Stimulated activated CD4-positive, alpha-beta T cell treated with anti-CD3 and anti-CD28 coated beads, Interleukin-1b, Interleukin-23, amount 100 ng/mL, for 24 hours (primary cell): Measurements from ENCODE around the gene DDX41.
"Not testable (repeated sequence)": the region's sequence is repeated elsewhere in the genome, so short reads cannot be mapped to it uniquely, and the experiment has no call there.

ENCODE experiments used
- DNase-seq, 4 experiments: peaks; one replicate each; pipeline ENCODE4 v3.0.0-alpha.2; 2020; ENCODE audit warnings: low read depth in 4 of 4, low spot score in 1 of 4

The DDX41 gene

DNA sequence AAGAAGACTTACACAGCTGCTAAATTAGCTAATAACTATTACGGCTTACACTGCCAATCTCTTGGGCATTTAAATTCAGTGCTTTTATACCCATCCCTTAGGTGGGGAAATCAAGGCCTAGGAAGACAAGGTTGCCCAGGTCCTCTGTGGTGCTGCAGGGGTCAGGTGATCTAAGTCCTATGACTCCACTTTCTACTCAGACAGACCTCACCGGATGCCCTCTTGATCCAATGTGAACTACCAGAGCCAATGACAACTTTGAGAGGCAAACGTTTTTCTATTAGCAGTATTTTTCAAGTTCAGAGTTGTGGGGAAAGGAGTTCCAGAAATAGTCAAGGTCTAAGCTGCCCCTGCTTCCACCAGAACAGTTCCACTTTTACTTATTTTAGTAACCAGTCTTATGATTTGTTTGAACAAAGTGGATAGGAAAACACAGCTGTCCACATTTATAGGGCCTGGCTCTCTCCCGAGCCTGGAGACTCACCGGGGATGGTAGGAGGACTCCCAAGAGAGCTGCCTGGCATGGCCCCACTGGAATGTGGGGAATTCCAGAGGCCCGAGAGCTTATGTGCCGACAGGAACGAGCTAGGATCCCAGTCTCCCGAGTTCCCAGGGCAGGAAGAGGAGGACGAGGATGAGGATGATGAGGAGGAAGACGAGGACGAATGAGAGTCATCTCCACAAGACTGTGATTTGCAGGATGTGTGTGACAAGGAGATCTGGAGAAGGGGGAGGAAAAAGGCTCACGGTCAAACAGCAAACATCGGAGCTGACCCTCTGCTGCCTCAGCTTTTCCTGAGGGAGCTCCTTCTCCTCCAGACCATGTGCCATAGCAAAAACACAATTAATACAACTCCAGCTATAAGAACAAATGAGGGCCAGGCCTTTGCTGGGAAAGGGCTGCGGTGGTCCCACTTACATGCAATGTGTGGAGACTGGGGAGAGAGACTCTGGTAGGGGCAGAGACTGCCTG is 20.9 kb upstream of the DDX41 start:
- no peak for DNase-seq

- no peak for DNase-seq
These were observed 19.6 kb upstream of the DDX41 start for GRCh38 chr5:177536386-177536785.

DNA sequence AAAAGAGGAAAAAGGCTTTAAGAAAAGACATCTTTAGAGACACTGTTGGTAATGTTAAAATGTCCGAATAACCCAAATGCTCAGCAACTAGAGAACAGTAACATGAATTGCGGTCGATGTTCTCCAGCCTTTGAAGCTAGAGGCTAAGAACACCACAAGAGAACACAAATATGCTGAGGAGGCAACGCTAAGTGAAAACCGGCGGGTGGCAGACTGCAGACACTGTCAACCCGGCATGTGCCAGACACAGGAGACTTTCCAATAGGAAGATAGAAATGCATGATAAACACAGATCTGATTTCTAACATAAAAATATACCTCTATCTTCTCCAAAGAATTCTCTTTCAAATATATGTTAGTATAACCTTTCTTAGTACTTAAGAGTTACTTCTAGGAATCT is 18.4 kb upstream of the DDX41 start:
- DNase-seq: no peak

DNA sequence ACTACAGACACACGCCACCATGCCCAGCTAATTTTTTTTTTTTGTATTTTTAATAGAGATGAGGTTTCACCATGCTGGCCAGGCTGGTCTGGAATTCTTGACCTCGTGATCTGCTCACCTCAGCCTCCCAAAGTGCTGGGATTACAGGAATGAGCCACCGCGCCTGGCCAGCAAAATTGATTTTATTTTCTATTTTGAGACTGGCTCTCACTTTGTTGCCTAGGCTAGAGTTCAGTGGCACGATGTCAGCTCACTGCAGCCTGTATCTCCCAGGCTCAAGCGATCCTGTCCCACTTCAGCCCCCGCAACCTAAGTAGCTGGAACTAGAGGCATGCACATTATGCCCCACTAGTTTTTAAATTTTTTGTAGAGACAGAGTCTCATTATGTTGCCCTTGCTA is 17.7 kb upstream of the DDX41 start:
- DNase-seq: not testable (repeated sequence)

GRCh38 chr5:177531209-177531940 is 14.6 kb upstream of the DDX41 start:
- DNase-seq: no peak

GRCh38 chr5:177530638-177531037 is 13.9 kb upstream of the DDX41 start:
- DNase-seq: no peak

DNA sequence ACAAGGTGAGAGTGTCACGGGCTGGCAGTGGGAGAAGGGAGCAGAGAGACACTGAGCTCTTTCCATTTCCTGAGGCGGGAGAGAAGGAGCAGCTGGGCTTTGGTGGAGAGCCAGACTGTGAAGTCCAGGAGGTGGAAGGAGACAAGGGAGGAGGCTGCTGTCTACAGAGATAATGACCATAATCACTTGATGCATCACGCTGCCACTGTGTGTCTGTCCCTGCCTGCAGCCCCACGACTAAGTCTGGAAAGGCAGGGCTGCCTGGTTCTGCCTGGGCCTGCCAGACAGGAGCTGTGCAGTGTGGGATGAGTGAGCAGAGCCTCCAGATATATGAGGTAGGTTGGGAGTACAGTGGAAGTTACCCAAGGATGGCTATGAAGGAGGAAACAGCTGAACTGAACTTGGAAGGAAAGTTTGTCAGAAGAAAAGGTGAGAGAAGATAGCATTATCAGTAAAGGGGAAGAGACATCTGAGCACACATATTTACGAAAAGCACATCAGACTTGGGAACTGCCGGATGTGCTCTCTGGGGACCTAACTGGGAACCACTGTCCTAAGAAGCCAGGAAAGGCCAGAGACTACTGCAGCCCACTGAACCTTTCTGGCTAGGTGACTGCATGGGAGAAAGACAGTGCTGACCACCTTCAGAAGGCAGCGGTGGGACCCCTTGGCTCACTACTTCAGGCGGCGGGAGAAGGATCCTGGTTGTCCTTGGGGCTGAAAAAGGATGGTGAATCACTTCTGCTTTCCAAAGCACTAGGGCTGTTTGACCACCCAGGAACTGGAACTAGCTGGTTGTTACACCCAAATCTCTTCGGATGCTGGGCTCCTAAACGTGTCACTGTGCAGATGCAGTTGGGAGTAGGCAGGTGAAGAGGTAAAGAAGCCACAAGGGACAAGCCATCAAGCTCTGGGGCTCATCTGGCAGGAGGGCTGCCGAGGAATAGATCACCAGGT is 12.8 kb upstream of the DDX41 start:
- DNase-seq: no peak

GRCh38 chr5:177528631-177529030 is 11.9 kb upstream of the DDX41 start:
- no peak for DNase-seq

DNA sequence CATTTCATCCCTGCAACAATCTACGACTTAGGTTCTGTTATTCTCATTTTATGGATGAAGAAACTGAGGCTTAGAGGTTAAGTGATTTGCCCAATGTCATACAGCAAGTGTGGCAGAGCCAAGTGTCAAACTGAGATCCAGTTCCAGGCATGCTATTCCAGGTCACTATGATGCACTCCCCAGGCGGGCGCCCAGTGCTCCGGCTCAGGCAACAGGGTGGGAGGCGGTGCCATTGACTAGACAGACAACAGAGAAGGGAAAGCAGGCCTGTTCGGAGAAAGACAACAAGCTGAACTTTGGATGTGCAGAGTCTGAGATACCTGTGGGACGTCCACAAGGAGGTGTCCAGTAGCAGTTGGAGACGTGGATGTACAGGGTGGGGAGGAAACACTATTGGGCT is 10.8 kb upstream of the DDX41 start:
- no peak for DNase-seq

DNA sequence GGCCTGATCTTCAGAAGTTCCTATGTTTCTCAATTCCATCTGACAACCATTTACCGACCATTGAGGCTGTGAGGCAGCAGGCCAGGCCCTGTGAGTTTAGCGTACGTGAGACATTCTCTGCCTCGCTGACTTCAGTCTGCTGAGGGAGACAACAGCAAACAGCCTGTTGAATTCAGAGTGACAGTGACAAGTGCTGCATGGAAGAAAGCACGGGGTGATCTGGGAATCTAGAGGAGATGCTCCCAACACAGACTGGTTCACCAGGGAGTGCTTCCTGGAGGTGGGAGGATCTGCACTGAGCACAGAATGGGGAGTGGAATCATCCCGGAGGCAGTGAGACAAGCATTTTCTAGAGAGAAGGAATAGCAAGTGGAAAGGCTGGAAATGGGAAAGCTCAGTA is 10.0 kb upstream of the DDX41 start:
- DNase-seq: no peak

DNA sequence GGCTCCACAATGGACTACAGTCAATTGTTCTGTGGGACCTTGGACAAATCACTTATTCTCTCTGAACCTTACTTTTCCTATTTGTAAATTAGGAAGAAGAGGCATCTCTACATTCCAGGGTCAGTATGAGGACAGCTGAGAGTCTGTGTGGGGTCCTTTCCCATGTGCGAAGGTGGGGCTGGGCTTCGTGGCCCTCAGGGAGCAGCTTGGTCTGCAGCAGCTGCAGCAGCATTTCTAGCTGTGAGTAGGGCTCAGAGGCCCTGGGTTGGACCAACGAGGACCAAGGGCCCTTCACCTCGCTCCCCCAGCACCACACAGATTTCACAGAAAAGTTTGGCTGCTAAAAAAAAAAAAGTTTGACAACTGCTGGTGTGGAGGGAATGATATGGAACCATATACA is 9.4 kb upstream of the DDX41 start:
- DNase-seq: no peak

- DNase-seq: no peak
These were observed 8.3 kb upstream of the DDX41 start for GRCh38 chr5:177524941-177525655.

GRCh38 chr5:177524539-177524900 is 7.8 kb upstream of the DDX41 start:
- no peak for DNase-seq

DNA sequence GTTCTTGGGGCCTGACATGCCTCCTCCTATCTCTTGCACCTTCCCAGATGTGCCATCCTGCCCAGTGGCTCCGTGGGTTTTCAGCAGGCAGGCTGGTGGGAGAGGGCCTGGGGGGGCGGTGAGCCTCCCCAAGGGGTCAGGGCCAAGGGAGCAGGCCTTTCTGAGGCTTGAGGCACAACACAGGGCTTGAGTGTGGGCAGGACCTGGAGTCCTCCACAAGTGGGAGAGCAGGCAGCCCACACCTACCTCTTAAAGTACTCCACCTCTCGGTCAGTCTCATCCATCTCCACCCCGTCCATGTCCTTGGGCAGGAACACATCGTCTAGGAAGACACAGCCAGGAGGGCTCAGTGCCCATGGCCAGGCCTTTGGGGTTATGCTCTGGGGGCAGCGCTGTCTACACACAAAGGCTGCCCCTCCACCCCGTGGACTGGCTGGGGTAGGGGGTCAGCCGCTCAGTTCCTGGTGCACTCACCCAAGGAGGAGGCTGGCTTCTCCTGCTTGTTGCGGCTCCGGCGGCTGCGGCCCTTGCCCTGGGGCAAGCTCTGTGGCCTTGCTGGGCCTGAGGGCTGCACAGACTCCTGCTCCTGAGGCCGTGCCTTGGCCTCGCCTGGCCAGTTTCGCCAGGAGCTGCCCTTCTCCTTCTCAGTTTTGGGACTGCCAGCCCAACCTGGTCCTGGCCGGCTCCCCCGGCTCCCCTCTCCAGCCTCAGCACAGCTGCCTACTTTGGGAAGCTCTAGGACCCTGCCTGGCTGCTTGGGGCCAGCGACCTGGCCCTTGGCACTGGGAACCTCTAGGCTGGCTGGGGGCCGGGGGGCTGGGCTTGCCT is 7.2 kb upstream of the DDX41 start:
- no peak for DNase-seq

GRCh38 chr5:177520916-177521513 is 4.3 kb upstream of the DDX41 start:
- no peak for DNase-seq

DNA sequence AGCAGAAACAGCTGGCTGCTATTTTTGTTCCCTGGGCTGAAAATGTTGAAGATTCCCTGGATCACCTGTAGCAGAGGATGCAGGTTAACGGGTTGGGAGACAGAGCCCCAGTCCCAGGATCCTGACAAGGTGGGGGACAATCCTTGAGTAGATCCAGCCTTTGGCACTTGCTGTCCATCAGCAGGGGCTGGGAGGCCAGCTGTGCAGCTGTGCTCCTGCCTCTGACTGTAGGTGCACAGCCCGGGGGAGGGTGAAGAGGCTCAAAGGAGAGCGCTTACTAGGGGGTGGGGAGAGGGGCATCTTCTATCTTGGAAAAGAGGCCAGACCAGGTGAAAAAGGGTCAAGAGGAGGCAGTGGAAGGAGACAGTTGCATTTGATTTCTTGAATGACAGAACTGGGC is 3.5 kb upstream of the DDX41 start:
- no peak for DNase-seq

- DNase-seq: no peak
These were observed 2.9 kb upstream of the DDX41 start for GRCh38 chr5:177519463-177520235.

DNA sequence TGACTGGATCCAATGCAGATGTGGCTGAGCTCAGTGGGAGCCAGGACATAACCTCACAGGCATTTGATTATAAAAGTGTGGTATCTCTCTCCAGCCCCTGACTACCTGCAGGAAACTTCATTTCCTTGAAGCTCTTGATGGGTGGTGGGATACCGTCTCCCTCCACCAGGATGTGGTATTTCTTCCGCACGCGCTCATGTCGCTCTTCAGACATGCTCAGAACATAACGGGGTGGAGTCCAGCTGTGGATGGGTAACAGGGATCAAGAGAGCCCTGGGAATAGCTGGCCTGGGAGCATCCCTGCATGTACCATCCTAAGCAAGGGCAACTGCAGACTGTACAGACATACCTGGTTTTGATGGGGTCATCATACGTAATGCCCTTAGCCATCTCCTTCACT is 1.2 kb downstream of the DDX41 start:
- no peak for DNase-seq

- DNase-seq: no peak
These were observed 2.2 kb downstream of the DDX41 start for GRCh38 chr5:177514541-177514940.
